ENCODE results near the gene CFAP299. TPM values are rescaled to one million over a fixed set of nuclear protein-coding genes. Genes with fewer than 3 reads are reported as not detected.

CFAP299 gene
- polyA plus RNA-seq, 2 of the 4 experiments (the other 2 are of a cell fraction), result not detected

GRCh38 chr4:80913381-80913780 lies 577.9 kb downstream of the CFAP299 start:
- H3K4me2 ChIP-seq, result no peak overlapping the region
- H3K9me3 ChIP-seq, result no peaks in the 10 kb centered on the region
- 25% methylated on average over 3 of the region's 3 CpGs for WGBS (ENCODE audit: missing lambda C conversion rate)
- POLR2A ChIA-PET, result no interaction called here
- ATAC-seq, result no peak
- no peak overlapping the region for H3K4me3 ChIP-seq
- no peaks in the 10 kb centered on the region for H3K4me1 ChIP-seq
- no peak overlapping the region for H3K27ac ChIP-seq
- TF ChIP-seq, protein P1, sequence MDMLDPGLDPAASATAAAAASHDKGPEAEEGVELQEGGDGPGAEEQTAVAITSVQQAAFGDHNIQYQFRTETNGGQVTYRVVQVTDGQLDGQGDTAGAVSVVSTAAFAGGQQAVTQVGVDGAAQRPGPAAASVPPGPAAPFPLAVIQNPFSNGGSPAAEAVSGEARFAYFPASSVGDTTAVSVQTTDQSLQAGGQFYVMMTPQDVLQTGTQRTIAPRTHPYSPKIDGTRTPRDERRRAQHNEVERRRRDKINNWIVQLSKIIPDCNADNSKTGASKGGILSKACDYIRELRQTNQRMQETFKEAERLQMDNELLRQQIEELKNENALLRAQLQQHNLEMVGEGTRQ (IDR thresholded peaks at IDR 0.05), result no peak
- no peak for TF ChIP-seq ESRRA (IDR thresholded peaks at IDR 0.05; ENCODE audit: borderline replicate concordance, low read length)
- TF ChIP-seq HOXB5 (CRISPR knock-in tag; IDR thresholded peaks at IDR 0.05), result no peak
- TF ChIP-seq ATOH8 (CRISPR knock-in tag; IDR thresholded peaks at IDR 0.05; ENCODE audit: low read depth), result no peak
- no peak for TF ChIP-seq KDM1A (IDR thresholded peaks at IDR 0.05; ENCODE audit: low read depth)
- no peak for TF ChIP-seq ZSCAN20 (CRISPR knock-in tag; IDR thresholded peaks at IDR 0.05)
- no peak for TF ChIP-seq PBX3 (IDR thresholded peaks at IDR 0.05)
- no peak for TF ChIP-seq ELK1 (IDR thresholded peaks at IDR 0.05; ENCODE audit: low read depth, low read length)
- TF ChIP-seq PHF8 (IDR thresholded peaks at IDR 0.05; ENCODE audit: borderline replicate concordance, low read depth), result no peak
- TF ChIP-seq, protein P2, sequence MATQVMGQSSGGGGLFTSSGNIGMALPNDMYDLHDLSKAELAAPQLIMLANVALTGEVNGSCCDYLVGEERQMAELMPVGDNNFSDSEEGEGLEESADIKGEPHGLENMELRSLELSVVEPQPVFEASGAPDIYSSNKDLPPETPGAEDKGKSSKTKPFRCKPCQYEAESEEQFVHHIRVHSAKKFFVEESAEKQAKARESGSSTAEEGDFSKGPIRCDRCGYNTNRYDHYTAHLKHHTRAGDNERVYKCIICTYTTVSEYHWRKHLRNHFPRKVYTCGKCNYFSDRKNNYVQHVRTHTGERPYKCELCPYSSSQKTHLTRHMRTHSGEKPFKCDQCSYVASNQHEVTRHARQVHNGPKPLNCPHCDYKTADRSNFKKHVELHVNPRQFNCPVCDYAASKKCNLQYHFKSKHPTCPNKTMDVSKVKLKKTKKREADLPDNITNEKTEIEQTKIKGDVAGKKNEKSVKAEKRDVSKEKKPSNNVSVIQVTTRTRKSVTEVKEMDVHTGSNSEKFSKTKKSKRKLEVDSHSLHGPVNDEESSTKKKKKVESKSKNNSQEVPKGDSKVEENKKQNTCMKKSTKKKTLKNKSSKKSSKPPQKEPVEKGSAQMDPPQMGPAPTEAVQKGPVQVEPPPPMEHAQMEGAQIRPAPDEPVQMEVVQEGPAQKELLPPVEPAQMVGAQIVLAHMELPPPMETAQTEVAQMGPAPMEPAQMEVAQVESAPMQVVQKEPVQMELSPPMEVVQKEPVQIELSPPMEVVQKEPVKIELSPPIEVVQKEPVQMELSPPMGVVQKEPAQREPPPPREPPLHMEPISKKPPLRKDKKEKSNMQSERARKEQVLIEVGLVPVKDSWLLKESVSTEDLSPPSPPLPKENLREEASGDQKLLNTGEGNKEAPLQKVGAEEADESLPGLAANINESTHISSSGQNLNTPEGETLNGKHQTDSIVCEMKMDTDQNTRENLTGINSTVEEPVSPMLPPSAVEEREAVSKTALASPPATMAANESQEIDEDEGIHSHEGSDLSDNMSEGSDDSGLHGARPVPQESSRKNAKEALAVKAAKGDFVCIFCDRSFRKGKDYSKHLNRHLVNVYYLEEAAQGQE (IDR thresholded peaks at IDR 0.05), result no peak
- TF ChIP-seq EHF (CRISPR knock-in tag; IDR thresholded peaks at IDR 0.05), result no peak
- TF ChIP-seq FOXS1 (CRISPR knock-in tag; IDR thresholded peaks at IDR 0.05), result no peak
- TF ChIP-seq JUN (IDR thresholded peaks at IDR 0.05), result no peak
- TF ChIP-seq SREBF2 (IDR thresholded peaks at IDR 0.05), result no peak
- TF ChIP-seq CHD4 (IDR thresholded peaks at IDR 0.05; ENCODE audit: borderline replicate concordance), result no peak
- TF ChIP-seq HEYL (CRISPR knock-in tag; IDR thresholded peaks at IDR 0.05), result no peak
- no peak for FAIRE-seq
- no peak for DNase-seq (ENCODE audit: low read depth in 1 of 2, low spot score in 1 of 2)
- CTCF ChIA-PET, result no interaction called here

- Histone ChIP-seq H3K4me2 (no peak overlapping the region), H3K4me1 (no peaks in the 10 kb centered on the region), H3K9me3 (no peaks in the 10 kb centered on the region), H3K27ac (no peak overlapping the region), H3K4me3 (no peak overlapping the region)
- WGBS (ENCODE audit: missing lambda C conversion rate), result 23% methylated on average over 3 of the region's 3 CpGs
- DNase-seq (ENCODE audit: low read depth in 1 of 2, low spot score in 1 of 2), result no peak
- ATAC-seq, result no peak
- ChIA-PET CTCF (no interaction called here), POLR2A (no interaction called here)
- FAIRE-seq, result no peak
- TF ChIP-seq ESRRA (IDR thresholded peaks at IDR 0.05; ENCODE audit: borderline replicate concordance, low read length), result no peak
- no peak for TF ChIP-seq TFCP2L1 (CRISPR knock-in tag; IDR thresholded peaks at IDR 0.05)
- TF ChIP-seq, protein P3, sequence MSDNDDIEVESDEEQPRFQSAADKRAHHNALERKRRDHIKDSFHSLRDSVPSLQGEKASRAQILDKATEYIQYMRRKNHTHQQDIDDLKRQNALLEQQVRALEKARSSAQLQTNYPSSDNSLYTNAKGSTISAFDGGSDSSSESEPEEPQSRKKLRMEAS (IDR thresholded peaks at IDR 0.05), result no peak
Measured at GRCh38 chr4:80916770-80917169, 581.2 kb downstream of the CFAP299 start.

All from A549 (cell line).